Endothelial cell of umbilical vein (primary cell): ENCODE data around the gene EXOC7. TPM values are rescaled to one million over a fixed set of nuclear protein-coding genes. Genes with fewer than 3 reads are reported as not detected.

Experiments
- BruUV-seq: library from RNA; stranded (reverse); fragments of 400-500 nt; replicated peaks from 2 replicates; lab custom pipeline; 2021; lab: Mats Ljungman, UMichigan
- CTCF ChIA-PET: fragments of 300-600, 350-600 bp; sonication (Branson Sonifier 250); formaldehyde crosslinking; loops from one replicate; lab custom pipeline; 2021; ENCODE audit warnings: antibody characterized with exemption, inconsistent platforms; lab: Charles Lee
- POLR2A ChIA-PET: fragments of 300-600, 350-600 bp; sonication (Branson Sonifier 250); formaldehyde crosslinking; loops from one replicate; lab custom pipeline; 2021; ENCODE audit warnings: antibody characterized with exemption, inconsistent platforms; lab: Charles Lee
- DNase-seq: peaks from one replicate; pipeline ENCODE4 v3.0.0-alpha.2; 2011; ENCODE audit warnings: low read depth, low spot score
- FAIRE-seq: peaks from 2 replicates; lab custom pipeline; 2011; peaks lifted over from hg19 to GRCh38; lab: Jason Lieb, UNC
- H2AFZ ChIP-seq: 2 replicates; pipeline ENCODE4 v1.6.0; 2012; ENCODE audit warnings: low read depth, low read length, control low read depth, inconsistent platforms
- H3K27ac ChIP-seq: 2 replicates; pipeline ENCODE4 v1.5.1; 2011; ENCODE audit warnings: low read depth, mild to moderate bottlenecking, control low read depth, low read length, moderate library complexity; ENCODE audit not compliant: insufficient read depth
- H3K27me3 ChIP-seq, 2 experiments: 2 replicates each; pipeline versions ENCODE4 v1.6.0 to v1.6.1; 2011; ENCODE audit warnings: low read length in 2 of 2, mixed read lengths in 1 of 2; ENCODE audit not compliant: control insufficient read depth in 2 of 2, insufficient read depth in 2 of 2
- H3K36me3 ChIP-seq, 2 experiments: 2 replicates in 1 of 2; 3 replicates in 1 of 2; pipeline ENCODE4 v1.5.1; 2011; ENCODE audit warnings: low read length in 2 of 2, mild to moderate bottlenecking in 1 of 2, moderate library complexity in 1 of 2; ENCODE audit not compliant: control insufficient read depth in 2 of 2, insufficient read depth in 2 of 2; ENCODE audit errors: extremely low read depth in 1 of 2
- H3K4me1 ChIP-seq: 3 replicates; pipeline ENCODE4 v1.5.1; 2011; ENCODE audit warnings: mild to moderate bottlenecking, low read length; ENCODE audit not compliant: control insufficient read depth, insufficient read depth; ENCODE audit errors: extremely low read depth
- H3K4me2 ChIP-seq: 2 replicates; pipeline ENCODE4 v1.6.1; 2011; ENCODE audit warnings: low read length, control low read depth, mixed read lengths; ENCODE audit not compliant: insufficient read depth
- H3K4me3 ChIP-seq, 3 experiments: fragments of 200-600 bp in 1 of 3; sonication (generic), shearing (Covaris generic) in 1 of 3; replicated peaks in 1 of 3; 2 replicates each; pipeline ENCODE4 v1.5.1; 2011 to 2016; ENCODE audit warnings: control low read depth in 3 of 3, low read length in 3 of 3, mild to moderate bottlenecking in 2 of 3, inconsistent platforms in 1 of 3, low read depth in 1 of 3, moderate library complexity in 1 of 3; ENCODE audit not compliant: insufficient read depth in 1 of 3
- H3K79me2 ChIP-seq: 2 replicates; pipeline ENCODE4 v1.6.0; 2012; ENCODE audit warnings: low read length, inconsistent platforms; ENCODE audit not compliant: control insufficient read depth, insufficient read depth
- H3K9ac ChIP-seq: replicated peaks from 2 replicates; pipeline ENCODE3; 2011; ENCODE audit warnings: low read length, control low read depth; ENCODE audit not compliant: insufficient read depth; ENCODE audit errors: extremely low read depth
- H3K9me1 ChIP-seq: replicated peaks from 3 replicates; pipeline ENCODE4 v1.6.0; 2011; ENCODE audit warnings: mild to moderate bottlenecking, low read length; ENCODE audit not compliant: control insufficient read depth, insufficient read depth; ENCODE audit errors: extremely low read depth
- H3K9me3 ChIP-seq: replicated peaks from 2 replicates; pipeline ENCODE4 v1.5.1; 2012; ENCODE audit warnings: low read length, inconsistent platforms; ENCODE audit not compliant: control insufficient read depth, insufficient read depth
- H4K20me1 ChIP-seq: replicated peaks from 2 replicates; pipeline ENCODE3; 2011; ENCODE audit warnings: mild to moderate bottlenecking, low read length; ENCODE audit not compliant: control insufficient read depth, insufficient read depth; ENCODE audit errors: extremely low read depth
- EZH2 ChIP-seq: IDR thresholded peaks from 2 replicates; pipeline ENCODE4 v1.6.1; 2012; ENCODE audit warnings: borderline replicate concordance, low read depth, mild to moderate bottlenecking, moderate library complexity, low read length, inconsistent platforms; ENCODE audit not compliant: severe bottlenecking
- FOS ChIP-seq: IDR thresholded peaks from 2 replicates; pipeline ENCODE4 v1.6.1; 2011; ENCODE audit warnings: mild to moderate bottlenecking, low read length, moderate library complexity, borderline replicate concordance; ENCODE audit not compliant: insufficient read depth
- GATA2 ChIP-seq: IDR thresholded peaks from 2 replicates; pipeline ENCODE4 v1.7.0; 2011; ENCODE audit warnings: low read depth, mild to moderate bottlenecking, moderate library complexity, mixed read lengths, low read length; ENCODE audit not compliant: insufficient read length, insufficient read depth
- JUN ChIP-seq: IDR thresholded peaks from 2 replicates; pipeline ENCODE4 v1.6.1; 2011; ENCODE audit warnings: borderline replicate concordance, low read depth; ENCODE audit not compliant: insufficient read length, insufficient read depth
- MYC ChIP-seq: IDR thresholded peaks from one replicate; pipeline ENCODE4 v1.6.1; 2011; ENCODE audit warnings: mild to moderate bottlenecking, low read depth, low read length
- POLR2A ChIP-seq: IDR thresholded peaks from 2 replicates; pipeline ENCODE4 v1.6.1; 2012; ENCODE audit warnings: low read depth, mild to moderate bottlenecking, control low read depth, low read length
- POLR2AphosphoS5 ChIP-seq: IDR thresholded peaks from 2 replicates; pipeline ENCODE4 v1.6.1; 2012; ENCODE audit warnings: low read depth, mild to moderate bottlenecking, control low read depth, low read length, moderate library complexity; ENCODE audit not compliant: insufficient read depth
- dilution Hi-C: fragments of 300-500 bp; cut with MboI; formaldehyde crosslinking; loops from one replicate; pipeline ENCODE4 v1.15.0; 2019; ENCODE audit warnings: low sequenced_read_pairs; ENCODE audit not compliant: extremely low pct_ligation_motif_present
- intact Hi-C: fragments of 100-400 bp; cut with micrococcal nuclease; formaldehyde crosslinking; loops from one replicate; pipeline ENCODE4 v1.10.0; 2022
- polyA plus RNA-seq, 4 experiments: library from polyadenylated mRNA; depleted of rRNA in 3 of 4; stranded (reverse) in 3 of 4; unstranded in 1 of 4; fragments of >200 nt; gene quantifications; 2 replicates each; pipeline versions ENCODE4 v1.2.1 to v1.2.3, GENCODE V29; 2011 to 2012; ENCODE audit warnings: missing spikeins in 1 of 4
- total RNA-seq: library from RNA; stranded (reverse); gene quantifications from 2 replicates; pipeline ENCODE4 v1.2.3, GENCODE V29; 2021
- TF ChIP-seq, protein P1 (sequence below), 2 donors: IDR thresholded peaks; 1 replicate in 1 of 2; 2 replicates in 1 of 2; pipeline ENCODE4 v1.5.1; 2011; ENCODE audit warnings: low read length in 2 of 2, mild to moderate bottlenecking in 2 of 2, moderate library complexity in 2 of 2, control low read depth in 1 of 2, inconsistent platforms in 1 of 2, low read depth in 1 of 2; ENCODE audit not compliant: insufficient read depth in 1 of 2; ENCODE audit errors: extremely low read depth in 1 of 2
- TF ChIP-seq, protein P2 (sequence below): IDR thresholded peaks from 2 replicates; pipeline ENCODE4 v1.6.1; 2011; ENCODE audit not compliant: insufficient read depth, insufficient read length

EXOC7 gene
- total and polyA plus RNA-seq, 2 donors (not counting 3 experiments of a cell fraction or from before 2014, with no cell fraction given) = 91.5 to 137 TPM

DNA sequence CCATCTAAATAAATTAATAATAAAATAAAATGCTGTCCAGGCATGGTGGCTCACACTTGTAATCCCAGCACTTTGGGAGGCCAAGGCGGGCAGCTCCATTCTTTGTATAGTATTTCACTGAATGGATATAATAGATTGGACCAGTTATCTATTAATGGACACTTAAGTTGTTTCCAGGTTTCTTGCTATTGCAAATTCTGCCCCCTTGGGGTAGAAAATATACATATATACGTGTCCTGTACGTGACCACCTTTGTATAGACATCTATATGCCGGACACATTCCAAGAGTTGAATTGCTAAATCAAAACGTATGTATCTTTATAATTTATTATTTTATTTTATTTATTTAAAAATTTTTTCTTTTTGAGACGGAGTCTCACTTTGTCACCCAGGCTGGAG, 3.9 kb upstream of the EXOC7 start:
- FAIRE-seq (no peak), DNase-seq (peak; percentile 22)
- Histone ChIP-seq H3K36me3 (no peaks in the 10 kb centered on the region), H3K79me2 (peaks cover 8% of the 10 kb centered on the region), H3K9ac (no peak overlapping the region), H3K27me3 (no peaks in the 10 kb centered on the region), H3K4me1 (peaks cover 8% of the 10 kb centered on the region), H2AFZ (no peak overlapping the region), H4K20me1 (no peaks in the 10 kb centered on the region), H3K27ac (no peak overlapping the region), H3K4me2 (no peak overlapping the region), H3K4me3 (no peak overlapping the region), H3K9me1 (no peaks in the 10 kb centered on the region), H3K9me3 (no peaks in the 10 kb centered on the region)
- ChIA-PET CTCF (interaction anchor here (0.7 to 2.6 kb wide), 5 partner anchors 15 to 172 kb away, joined by 3 to 28 read pairs (median 4); no protein-coding TSS in a partner anchor), POLR2A (interaction anchor here (0.6 kb wide), 1 partner anchor 9 kb away, joined by 4 read pairs; no protein-coding TSS in a partner anchor)
- dilution Hi-C loops (no loop called here), intact Hi-C loops (loop anchor here (5.0 kb wide), 1 partner anchor 95 kb away; no protein-coding TSS in a partner anchor)
- no TSS peak for BruUV-seq
- TF ChIP-seq, protein P1, sequence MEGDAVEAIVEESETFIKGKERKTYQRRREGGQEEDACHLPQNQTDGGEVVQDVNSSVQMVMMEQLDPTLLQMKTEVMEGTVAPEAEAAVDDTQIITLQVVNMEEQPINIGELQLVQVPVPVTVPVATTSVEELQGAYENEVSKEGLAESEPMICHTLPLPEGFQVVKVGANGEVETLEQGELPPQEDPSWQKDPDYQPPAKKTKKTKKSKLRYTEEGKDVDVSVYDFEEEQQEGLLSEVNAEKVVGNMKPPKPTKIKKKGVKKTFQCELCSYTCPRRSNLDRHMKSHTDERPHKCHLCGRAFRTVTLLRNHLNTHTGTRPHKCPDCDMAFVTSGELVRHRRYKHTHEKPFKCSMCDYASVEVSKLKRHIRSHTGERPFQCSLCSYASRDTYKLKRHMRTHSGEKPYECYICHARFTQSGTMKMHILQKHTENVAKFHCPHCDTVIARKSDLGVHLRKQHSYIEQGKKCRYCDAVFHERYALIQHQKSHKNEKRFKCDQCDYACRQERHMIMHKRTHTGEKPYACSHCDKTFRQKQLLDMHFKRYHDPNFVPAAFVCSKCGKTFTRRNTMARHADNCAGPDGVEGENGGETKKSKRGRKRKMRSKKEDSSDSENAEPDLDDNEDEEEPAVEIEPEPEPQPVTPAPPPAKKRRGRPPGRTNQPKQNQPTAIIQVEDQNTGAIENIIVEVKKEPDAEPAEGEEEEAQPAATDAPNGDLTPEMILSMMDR (IDR thresholded peaks at IDR 0.05; ENCODE audit: extremely low read depth in 1 of 2, insufficient read depth in 1 of 2, low read depth in 1 of 2, low read length in 2 of 2) = peak in 1 of 2 donors; percentile 6
- no peak for TF ChIP-seq FOS

DNA sequence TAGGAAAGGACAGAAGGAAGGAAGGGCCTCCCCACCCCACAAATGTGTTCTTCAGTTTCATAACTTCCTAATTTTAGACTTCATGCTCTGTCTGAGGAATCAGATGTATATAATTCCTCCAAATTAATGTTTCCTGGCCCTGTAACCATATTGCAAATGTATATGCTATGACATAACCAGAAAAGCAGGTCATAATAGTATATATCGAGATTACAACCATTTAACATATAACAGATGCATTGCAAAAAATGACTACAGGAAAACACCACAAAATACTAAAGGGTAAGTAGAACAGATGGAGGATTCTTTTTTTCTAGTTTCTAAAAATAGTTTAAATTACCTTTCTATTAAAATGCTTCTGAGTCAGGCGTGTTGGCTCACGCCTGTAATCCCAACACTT, 3.1 kb upstream of the EXOC7 start:
- no TSS peak for BruUV-seq
- ChIA-PET CTCF (interaction anchor here (0.7 to 2.6 kb wide), 5 partner anchors 14 to 173 kb away, joined by 3 to 28 read pairs (median 7); no protein-coding TSS in a partner anchor), POLR2A (no interaction called here)
- no peaks in the 10 kb centered on the region for H3K9me1 ChIP-seq
- dilution Hi-C loops (no loop called here), intact Hi-C loops (loop anchor here (5.0 kb wide), 1 partner anchor 94 kb away; no protein-coding TSS in a partner anchor)
- H3K4me1 ChIP-seq = peaks cover 8% of the 10 kb centered on the region
- H2AFZ ChIP-seq = peak overlapping the region; percentile 29
- H3K79me2 ChIP-seq = peaks cover 11% of the 10 kb centered on the region
- H3K27me3 ChIP-seq = no peaks in the 10 kb centered on the region
- no peak overlapping the region for H3K27ac ChIP-seq
- no peak overlapping the region for H3K9ac ChIP-seq
- H4K20me1 ChIP-seq = no peaks in the 10 kb centered on the region
- H3K4me3 ChIP-seq = no peak overlapping the region
- H3K4me2 ChIP-seq = no peak overlapping the region
- H3K9me3 ChIP-seq = no peaks in the 10 kb centered on the region
- no peak for FAIRE-seq
- H3K36me3 ChIP-seq = peaks cover 0 to under 1% of the 10 kb centered on the region in 2 experiments
- no peak for DNase-seq
- no peak for TF ChIP-seq POLR2A
- TF ChIP-seq MYC = no peak
- no peak for TF ChIP-seq GATA2
- TF ChIP-seq, protein P1 (IDR thresholded peaks at IDR 0.05; ENCODE audit: extremely low read depth in 1 of 2, insufficient read depth in 1 of 2, low read depth in 1 of 2, low read length in 2 of 2) = no peak
- TF ChIP-seq POLR2AphosphoS5 = no peak
- no peak for TF ChIP-seq EZH2
- TF ChIP-seq FOS = no peak
- TF ChIP-seq, protein P2, sequence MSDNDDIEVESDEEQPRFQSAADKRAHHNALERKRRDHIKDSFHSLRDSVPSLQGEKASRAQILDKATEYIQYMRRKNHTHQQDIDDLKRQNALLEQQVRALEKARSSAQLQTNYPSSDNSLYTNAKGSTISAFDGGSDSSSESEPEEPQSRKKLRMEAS = no peak
- TF ChIP-seq JUN = no peak
